ENCODE measurements around the gene MAPK12. TPM values are rescaled to one million over a fixed set of nuclear protein-coding genes. Genes with fewer than 3 reads are reported as not detected.
"Not testable (repeated sequence)": the region's sequence is repeated elsewhere in the genome, so short reads cannot be mapped to it uniquely, and the experiment has no call there.

MAPK12 gene
- total RNA-seq, 1 donor from 2014 or later, result 63.3 TPM

- Mint-ChIP-seq H3K27ac (no peak overlapping the region), H3K27me3 (ENCODE audit: low read depth) (no peaks in the 10 kb centered on the region), H3K36me3 (peaks cover 23% of the 10 kb centered on the region), H3K4me3 (no peak overlapping the region), H3K4me1 (peaks cover 9% of the 10 kb centered on the region), H3K9me3 (no peaks in the 10 kb centered on the region)
- no peak for DNase-seq (ENCODE audit: low spot score in 2 of 2, unreplicated experiment in 2 of 2)
- no peak for TF ChIP-seq CTCF (IDR thresholded peaks at IDR 0.05; ENCODE audit: unreplicated experiment)
These were observed 16.3 kb upstream of the MAPK12 start for GRCh38 chr22:50277761-50278160.

- DNase-seq (ENCODE audit: low spot score in 2 of 2, unreplicated experiment in 2 of 2), result no peak
- H3K4me1 Mint-ChIP-seq, result peaks cover 11% of the 10 kb centered on the region
- TF ChIP-seq CTCF (IDR thresholded peaks at IDR 0.05; ENCODE audit: unreplicated experiment), result peak; percentile 63
- H3K36me3 Mint-ChIP-seq, result peaks cover 21% of the 10 kb centered on the region
- no peak overlapping the region for H3K4me3 Mint-ChIP-seq
- H3K27me3 Mint-ChIP-seq (ENCODE audit: low read depth), result no peaks in the 10 kb centered on the region
- no peak overlapping the region for H3K27ac Mint-ChIP-seq
- H3K9me3 Mint-ChIP-seq, result no peaks in the 10 kb centered on the region
These were observed 14.7 kb upstream of the MAPK12 start for GRCh38 chr22:50276143-50276542.

- Mint-ChIP-seq H3K27me3 (ENCODE audit: low read depth) (no peaks in the 10 kb centered on the region), H3K4me3 (no peak overlapping the region), H3K36me3 (peaks cover 17% of the 10 kb centered on the region), H3K4me1 (peaks cover 16% of the 10 kb centered on the region), H3K9me3 (no peaks in the 10 kb centered on the region), H3K27ac (peak overlapping the region; percentile 69)
- DNase-seq (ENCODE audit: low spot score in 2 of 2, unreplicated experiment in 2 of 2), result no peak
- TF ChIP-seq CTCF (IDR thresholded peaks at IDR 0.05; ENCODE audit: unreplicated experiment), result no peak
These were observed 13.9 kb upstream of the MAPK12 start for GRCh38 chr22:50275181-50276055.

GRCh38 chr22:50274771-50275170 lies 13.3 kb upstream of the MAPK12 start:
- no peak for TF ChIP-seq CTCF (IDR thresholded peaks at IDR 0.05; ENCODE audit: unreplicated experiment)
- Mint-ChIP-seq H3K36me3 (peaks cover 17% of the 10 kb centered on the region), H3K27me3 (ENCODE audit: low read depth) (no peaks in the 10 kb centered on the region), H3K4me1 (peaks cover 16% of the 10 kb centered on the region), H3K27ac (peak overlapping the region; percentile 69), H3K9me3 (no peaks in the 10 kb centered on the region), H3K4me3 (no peak overlapping the region)
- no peak for DNase-seq (ENCODE audit: low spot score in 2 of 2, unreplicated experiment in 2 of 2)

- no peak overlapping the region for H3K4me3 Mint-ChIP-seq
- DNase-seq (ENCODE audit: low spot score in 2 of 2, unreplicated experiment in 2 of 2), result no peak
- H3K4me1 Mint-ChIP-seq, result peaks cover 18% of the 10 kb centered on the region
- peaks cover 4% of the 10 kb centered on the region for H3K27me3 Mint-ChIP-seq (ENCODE audit: low read depth)
- H3K9me3 Mint-ChIP-seq, result no peaks in the 10 kb centered on the region
- no peak for TF ChIP-seq CTCF (IDR thresholded peaks at IDR 0.05; ENCODE audit: unreplicated experiment)
- H3K27ac Mint-ChIP-seq, result peak overlapping the region; percentile 44
- peaks cover 17% of the 10 kb centered on the region for H3K36me3 Mint-ChIP-seq
These were observed 12.8 kb upstream of the MAPK12 start for GRCh38 chr22:50274311-50274710.

GRCh38 chr22:50273781-50274180 lies 12.3 kb upstream of the MAPK12 start:
- H3K4me3 Mint-ChIP-seq, result not testable (repeated sequence)

GRCh38 chr22:50273352-50273751 lies 11.9 kb upstream of the MAPK12 start:
- H3K4me1 Mint-ChIP-seq, result peaks cover 24% of the 10 kb centered on the region
- not testable (repeated sequence) for H3K9me3 Mint-ChIP-seq; H3K4me3 Mint-ChIP-seq; H3K27ac Mint-ChIP-seq; DNase-seq (ENCODE audit: low spot score in 2 of 2, unreplicated experiment in 2 of 2)
- H3K27me3 Mint-ChIP-seq (ENCODE audit: low read depth), result peaks cover 14% of the 10 kb centered on the region
- H3K36me3 Mint-ChIP-seq, result peaks cover 17% of the 10 kb centered on the region

More at GRCh38 chr22:50273781-50274180, 12.3 kb upstream of the MAPK12 start:
- H3K9me3 Mint-ChIP-seq; H3K27me3 Mint-ChIP-seq (ENCODE audit: low read depth); DNase-seq (ENCODE audit: low spot score in 2 of 2, unreplicated experiment in 2 of 2): not testable (repeated sequence)
- peaks cover 21% of the 10 kb centered on the region for H3K4me1 Mint-ChIP-seq
- peak overlapping the region; percentile 44 for H3K27ac Mint-ChIP-seq
- H3K36me3 Mint-ChIP-seq, result peaks cover 17% of the 10 kb centered on the region
